HG03469 (cell line): ENCODE data around the gene BORCS6.

Experiments
- ATAC-seq: cut with Tn5 transposase; IDR thresholded peaks from one replicate; pipeline ENCODE4 v1.9.1; 2021; ENCODE audit warnings: mild to moderate bottlenecking, moderate library complexity, moderate number of reproducible peaks; ENCODE audit not compliant: unreplicated experiment

The BORCS6 gene

DNA sequence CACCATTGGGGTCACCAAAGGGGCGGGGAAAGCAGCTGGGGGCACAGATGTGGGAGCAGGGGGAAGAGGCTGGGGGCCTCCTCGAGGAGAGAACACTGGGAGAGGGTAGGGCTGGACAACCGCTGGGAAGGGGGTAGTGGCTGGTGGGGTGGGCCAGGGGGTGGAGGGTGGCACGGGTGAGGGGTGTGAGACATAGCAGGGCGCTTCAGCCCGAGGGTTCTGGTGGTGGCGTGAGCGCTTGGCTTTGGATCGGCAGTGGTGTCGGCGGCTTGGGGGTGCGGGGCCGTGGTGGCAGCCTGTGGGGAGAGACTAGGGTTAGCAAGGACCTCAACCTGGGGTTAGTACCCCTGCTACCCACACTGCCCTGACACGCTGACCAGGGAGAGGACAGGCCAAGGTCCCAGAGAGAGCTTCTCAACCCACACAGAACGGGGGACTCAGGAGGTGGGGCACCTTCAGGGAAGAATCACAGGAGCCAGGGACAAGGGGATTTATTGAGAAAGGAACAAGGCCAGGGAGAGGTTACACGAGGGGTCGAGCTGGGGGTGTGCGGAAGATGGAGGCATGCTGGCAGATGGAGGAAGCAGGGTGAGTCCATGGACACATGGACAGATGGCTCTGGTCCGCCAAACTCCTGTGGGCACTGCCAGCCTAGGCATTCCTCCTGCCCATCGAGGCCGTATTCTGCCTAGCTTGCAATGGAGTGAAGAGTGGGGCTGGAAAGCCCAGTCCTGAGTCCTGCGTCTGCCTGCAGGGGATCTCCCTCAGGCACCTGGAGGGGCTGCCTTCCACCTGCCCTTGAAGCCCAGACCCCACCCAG lies 46.2 kb downstream of the BORCS6 start:
- no peak for ATAC-seq

DNA sequence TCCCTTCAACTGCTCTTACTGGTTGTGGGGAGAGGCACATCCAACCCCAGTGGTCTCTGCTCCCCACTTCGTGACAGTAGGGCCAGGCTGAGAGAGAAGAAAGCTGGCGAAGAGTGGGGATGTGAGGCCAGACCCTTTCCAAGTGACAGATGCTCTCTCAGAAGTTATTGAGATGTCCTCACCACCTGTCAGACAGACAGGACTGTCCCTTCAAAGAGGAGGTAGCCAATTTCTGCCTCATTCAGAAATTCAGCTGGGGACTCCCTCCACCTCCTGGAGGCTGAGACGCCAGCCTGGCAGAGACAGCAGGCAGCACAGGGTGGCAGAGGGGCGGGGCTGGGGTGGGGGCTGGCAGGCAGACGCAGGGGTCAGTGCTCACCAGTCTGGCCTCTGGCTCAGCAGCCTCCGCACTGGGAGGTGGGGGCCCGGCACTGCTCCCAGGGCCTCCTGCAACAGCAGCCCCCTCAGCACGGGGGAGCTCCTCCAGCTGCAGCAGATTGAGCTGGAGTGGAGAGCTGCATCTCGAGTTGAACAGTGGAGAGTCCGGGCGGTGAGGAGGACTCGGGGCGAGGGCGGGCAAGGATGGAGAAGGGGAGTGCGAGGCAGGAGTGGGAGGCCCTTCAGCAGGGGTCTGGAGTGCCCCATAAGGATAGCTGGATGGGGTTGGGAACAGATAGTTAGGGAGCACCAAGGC lies 46.9 kb downstream of the BORCS6 start:
- ATAC-seq, result no peak

DNA sequence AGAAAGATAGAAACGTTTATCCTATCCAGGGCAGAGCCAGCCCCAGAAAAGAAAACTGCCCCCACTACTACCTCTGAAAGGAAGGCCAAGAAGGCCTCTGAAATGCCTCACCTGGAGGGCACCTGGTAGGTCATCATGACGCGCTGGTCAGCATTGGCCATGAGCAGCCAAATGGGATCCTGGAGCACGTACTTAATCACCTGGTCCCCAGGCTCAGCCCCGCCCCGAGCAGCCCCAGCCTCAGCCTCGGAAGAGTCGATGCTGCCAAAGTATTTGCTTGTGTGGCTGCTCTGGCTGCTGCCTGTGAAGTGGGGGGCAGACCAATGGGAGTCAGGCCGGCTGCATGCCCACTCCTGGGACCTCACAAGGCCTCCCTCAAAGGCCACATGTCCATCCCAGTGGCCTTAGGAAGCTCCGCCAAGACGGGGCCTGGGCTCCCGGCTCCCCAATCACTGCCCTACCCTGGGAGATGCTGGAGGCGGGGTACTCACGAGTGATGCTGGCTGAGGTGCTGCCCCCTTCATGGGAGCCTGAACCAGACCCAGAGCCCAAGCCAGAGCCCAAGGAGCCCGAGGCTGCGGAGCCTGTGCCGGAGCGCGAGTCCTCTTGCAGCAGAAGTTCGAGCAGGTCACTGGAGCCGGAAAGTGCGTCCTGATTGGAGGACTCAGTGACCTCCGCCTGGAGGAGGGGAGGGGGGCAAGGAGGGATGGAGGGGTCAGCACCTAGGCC lies 47.7 kb downstream of the BORCS6 start:
- no peak for ATAC-seq

DNA sequence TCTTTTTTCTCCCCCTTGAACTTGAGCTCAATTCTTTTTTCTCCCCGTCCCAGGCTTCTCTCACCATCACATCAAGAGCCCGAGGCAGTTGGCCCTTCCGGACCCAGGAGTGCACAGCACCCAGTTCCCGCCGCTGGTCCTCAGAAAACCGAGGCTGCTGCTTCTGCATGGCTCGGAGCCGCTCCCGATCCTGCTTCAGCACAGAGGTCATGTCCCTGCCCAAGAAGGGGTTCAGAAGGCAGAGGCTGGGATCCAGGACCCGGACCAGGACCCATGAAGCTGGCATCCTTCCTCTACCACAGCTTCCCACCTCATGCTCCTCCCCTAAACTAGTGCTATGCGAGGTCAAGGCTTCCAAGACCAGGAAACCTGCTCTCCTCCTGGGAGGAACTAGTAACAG lies 48.2 kb downstream of the BORCS6 start:
- no peak for ATAC-seq

GRCh38 chr17:8141045-8141444 lies 48.9 kb downstream of the BORCS6 start:
- no peak for ATAC-seq

DNA sequence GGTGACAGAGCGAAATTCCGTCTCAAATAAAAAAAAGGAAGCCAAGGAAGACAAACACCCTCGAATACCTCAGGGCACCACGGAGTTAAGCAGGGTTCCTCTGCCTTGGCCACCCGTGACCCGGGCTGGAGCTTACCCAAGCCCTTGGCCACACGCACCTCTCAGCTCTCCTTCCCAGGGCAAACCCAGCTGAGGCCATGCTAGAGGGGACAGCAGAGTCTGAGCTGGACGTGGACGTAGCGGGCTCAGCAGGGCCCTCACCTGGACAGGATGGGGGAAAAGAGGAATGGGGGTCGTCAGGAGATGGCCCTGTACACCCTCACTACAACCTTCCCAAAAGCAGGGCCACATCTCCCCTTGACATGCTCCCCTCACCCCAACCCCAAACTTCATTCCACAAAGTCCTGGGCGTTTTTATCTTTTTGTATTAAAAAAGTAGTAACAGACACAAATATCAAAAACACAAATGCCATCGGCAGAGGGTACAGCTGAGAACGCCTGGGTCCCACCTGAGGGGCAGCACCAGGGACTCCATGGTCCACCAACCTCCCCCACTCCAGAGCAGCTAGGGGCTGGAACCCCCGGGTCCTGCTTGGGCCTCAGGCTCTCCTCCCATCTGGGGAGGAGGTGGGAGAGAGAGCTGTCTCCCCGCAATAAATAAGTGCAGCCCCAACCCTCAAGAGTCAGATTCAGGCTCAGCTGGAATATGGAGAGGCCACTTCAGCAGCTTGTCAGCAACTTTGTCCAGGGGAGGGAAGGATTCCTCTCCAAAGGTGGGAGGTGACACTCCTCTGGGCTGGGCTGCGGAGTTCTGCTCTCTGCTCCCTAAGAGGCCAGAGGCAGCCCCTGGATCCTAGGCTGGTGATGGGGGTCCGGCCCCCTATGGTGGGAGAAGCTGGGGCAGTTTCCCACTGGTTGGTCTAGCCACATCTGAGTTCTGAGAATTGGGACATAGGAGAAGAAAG lies 49.6 kb downstream of the BORCS6 start:
- ATAC-seq, result no peak

GRCh38 chr17:8138672-8139371 lies 51.2 kb downstream of the BORCS6 start:
- ATAC-seq, result peak; percentile 46

- ATAC-seq, result no peak
These were observed 51.7 kb downstream of the BORCS6 start for GRCh38 chr17:8138374-8138671.
